Keratinocyte (primary cell): ENCODE measurements around the gene TPT1. TPM values are rescaled to one million over a fixed set of nuclear protein-coding genes. Genes with fewer than 3 reads are reported as not detected.

Experiments used
- DNase-seq: peaks from one replicate; pipeline ENCODE4 v3.0.0-alpha.2; 2011; ENCODE audit warnings: low read depth, missing footprints, low spot score
- FAIRE-seq: peaks from 2 replicates; lab custom pipeline; 2011; peaks lifted over from hg19 to GRCh38; lab: Jason Lieb, UNC
- H2AFZ ChIP-seq: 2 replicates; pipeline ENCODE4 v1.6.0; 2012; ENCODE audit warnings: low read length, control low read depth, inconsistent platforms; ENCODE audit not compliant: control insufficient read depth
- H3K27ac ChIP-seq: 2 replicates; pipeline ENCODE4 v1.5.1; 2011; ENCODE audit warnings: low read length; ENCODE audit not compliant: control insufficient read depth, insufficient read depth
- H3K27me3 ChIP-seq: 3 replicates; pipeline ENCODE4 v1.6.0; 2011; ENCODE audit warnings: low read length; ENCODE audit not compliant: control insufficient read depth, insufficient read depth; ENCODE audit errors: extremely low read depth
- H3K36me3 ChIP-seq, 2 experiments: 2 replicates in 1 of 2; 3 replicates in 1 of 2; pipeline ENCODE4 v1.5.1; 2011; ENCODE audit warnings: low read length in 2 of 2, mild to moderate bottlenecking in 1 of 2; ENCODE audit not compliant: control insufficient read depth in 2 of 2, insufficient read depth in 2 of 2; ENCODE audit errors: extremely low read depth in 1 of 2
- H3K4me1 ChIP-seq: 3 replicates; pipeline ENCODE4 v1.5.1; 2011; ENCODE audit warnings: low read length; ENCODE audit not compliant: control insufficient read depth, insufficient read depth; ENCODE audit errors: extremely low read depth
- H3K4me2 ChIP-seq: 3 replicates; pipeline ENCODE4 v1.6.0; 2011; ENCODE audit warnings: low read depth, low read length; ENCODE audit not compliant: control insufficient read depth, insufficient read depth; ENCODE audit errors: extremely low read depth
- H3K4me3 ChIP-seq, 3 experiments: fragments of 200-600 bp in 1 of 3; sonication (generic) in 1 of 3; 2 replicates in 2 of 3; 3 replicates in 1 of 3; pipeline ENCODE4 v1.5.1; 2011 to 2016; ENCODE audit warnings: low read length in 3 of 3, mild to moderate bottlenecking in 3 of 3, control low read depth in 2 of 3, inconsistent platforms in 1 of 3, low read depth in 1 of 3, mixed read lengths in 1 of 3, mixed run types in 1 of 3, moderate library complexity in 1 of 3; ENCODE audit not compliant: control insufficient read depth in 2 of 3, insufficient read depth in 2 of 3; ENCODE audit errors: extremely low read depth in 1 of 3
- H3K79me2 ChIP-seq: 2 replicates; pipeline ENCODE4 v1.6.0; 2012; ENCODE audit warnings: low read length; ENCODE audit not compliant: control insufficient read depth, insufficient read depth
- H3K9ac ChIP-seq: 3 replicates; pipeline ENCODE4 v1.6.0; 2011; ENCODE audit warnings: low read length; ENCODE audit not compliant: control insufficient read depth, insufficient read depth; ENCODE audit errors: extremely low read depth
- H3K9me1 ChIP-seq: 3 replicates; pipeline ENCODE4 v1.6.0; 2011; ENCODE audit warnings: low read length; ENCODE audit not compliant: control insufficient read depth, insufficient read depth; ENCODE audit errors: extremely low read depth
- H3K9me3 ChIP-seq: 2 replicates; pipeline ENCODE4 v1.5.1; 2012; ENCODE audit warnings: low read depth, low read length; ENCODE audit not compliant: control insufficient read depth
- H4K20me1 ChIP-seq: 3 replicates; pipeline ENCODE4 v1.6.0; 2011; ENCODE audit warnings: low read length; ENCODE audit not compliant: control insufficient read depth, insufficient read depth; ENCODE audit errors: extremely low read depth
- EZH2 ChIP-seq: IDR thresholded peaks from one replicate; pipeline ENCODE4 v1.6.1; 2012; ENCODE audit warnings: inconsistent platforms, mild to moderate bottlenecking, low read length, moderate library complexity
- dilution Hi-C: fragments of 300-500 bp; cut with MboI; formaldehyde crosslinking; loops from one replicate; pipeline ENCODE4 v1.7.0; 2020; ENCODE audit warnings: low sequenced_read_pairs; ENCODE audit not compliant: extremely low pct_ligation_motif_present
- polyA plus RNA-seq, 5 experiments: library from polyadenylated mRNA; depleted of rRNA in 3 of 5; stranded (reverse) in 3 of 5; stranded (forward) in 1 of 5; unstranded in 1 of 5; fragments of >200 nt; gene quantifications; 1 replicate in 1 of 5; 2 replicates in 3 of 5; 3 replicates in 1 of 5; pipeline versions ENCODE4 v1.2.1 to v1.2.3, GENCODE V29; 2011 to 2012; ENCODE audit warnings: missing spikeins in 2 of 5, low read depth in 1 of 5, low replicate concordance in 1 of 5
- TF ChIP-seq, protein P1 (sequence below), 3 experiments: IDR thresholded peaks in 1 of 3; conservative IDR thresholded peaks in 1 of 3; optimal IDR thresholded peaks in 1 of 3; 2 replicates in 2 of 3; 3 replicates in 1 of 3; pipeline versions ENCODE3 to v1.5.1; 2011; ENCODE audit warnings: low read length in 3 of 3, mild to moderate bottlenecking in 3 of 3, moderate library complexity in 2 of 3, control low read depth in 1 of 3, inconsistent platforms in 1 of 3; ENCODE audit not compliant: insufficient read depth in 2 of 3; ENCODE audit errors: extremely low read depth in 1 of 3

Gene TPT1
- polyA plus RNA-seq, 1 donor (not counting 4 experiments of a cell fraction or from before 2014, with no cell fraction given) = 8,174 TPM

DNA sequence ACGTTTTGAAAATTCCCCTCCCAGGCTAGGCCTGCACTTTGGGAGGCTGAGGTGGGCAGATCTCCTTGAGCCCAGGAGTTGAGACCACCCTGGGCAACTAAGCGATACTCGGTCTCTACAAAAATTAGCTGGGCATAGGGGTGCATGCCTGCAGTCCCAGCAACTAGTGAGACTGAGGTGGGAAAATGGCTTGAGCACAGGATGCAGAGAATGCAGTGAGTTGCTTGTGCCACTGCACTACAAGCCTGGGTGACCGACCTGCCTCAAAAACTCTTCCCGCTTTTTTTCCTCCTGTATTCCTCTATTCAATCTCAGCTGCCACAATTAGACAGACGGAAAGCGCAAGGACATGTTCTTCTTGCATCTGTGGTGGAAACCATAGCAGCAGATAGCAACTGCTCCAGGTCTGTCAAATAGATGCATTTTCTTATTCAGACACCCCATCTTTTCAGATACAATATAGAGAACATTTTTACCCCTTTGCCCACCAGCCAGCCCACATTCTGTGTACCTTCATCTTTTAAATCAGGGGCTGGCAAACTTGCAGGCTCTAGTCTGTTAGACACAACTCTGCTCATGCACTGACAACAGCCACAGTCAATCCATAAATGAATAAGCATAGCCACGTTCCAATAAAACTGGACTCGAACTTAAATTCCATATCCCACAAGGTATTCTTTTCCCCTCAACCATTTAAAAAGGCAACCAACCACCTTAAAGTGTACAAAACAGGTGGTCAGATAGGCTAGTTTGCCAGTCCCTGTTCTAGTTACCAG is 4.8 kb downstream of the TPT1 start:
- DNase-seq (no peak), FAIRE-seq (no peak)
- TF ChIP-seq, protein P1, sequence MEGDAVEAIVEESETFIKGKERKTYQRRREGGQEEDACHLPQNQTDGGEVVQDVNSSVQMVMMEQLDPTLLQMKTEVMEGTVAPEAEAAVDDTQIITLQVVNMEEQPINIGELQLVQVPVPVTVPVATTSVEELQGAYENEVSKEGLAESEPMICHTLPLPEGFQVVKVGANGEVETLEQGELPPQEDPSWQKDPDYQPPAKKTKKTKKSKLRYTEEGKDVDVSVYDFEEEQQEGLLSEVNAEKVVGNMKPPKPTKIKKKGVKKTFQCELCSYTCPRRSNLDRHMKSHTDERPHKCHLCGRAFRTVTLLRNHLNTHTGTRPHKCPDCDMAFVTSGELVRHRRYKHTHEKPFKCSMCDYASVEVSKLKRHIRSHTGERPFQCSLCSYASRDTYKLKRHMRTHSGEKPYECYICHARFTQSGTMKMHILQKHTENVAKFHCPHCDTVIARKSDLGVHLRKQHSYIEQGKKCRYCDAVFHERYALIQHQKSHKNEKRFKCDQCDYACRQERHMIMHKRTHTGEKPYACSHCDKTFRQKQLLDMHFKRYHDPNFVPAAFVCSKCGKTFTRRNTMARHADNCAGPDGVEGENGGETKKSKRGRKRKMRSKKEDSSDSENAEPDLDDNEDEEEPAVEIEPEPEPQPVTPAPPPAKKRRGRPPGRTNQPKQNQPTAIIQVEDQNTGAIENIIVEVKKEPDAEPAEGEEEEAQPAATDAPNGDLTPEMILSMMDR (optimal IDR thresholded peaks at IDR 0.05 in 1 of 3, IDR thresholded peaks at IDR 0.05 in 1 of 3, conservative IDR thresholded peaks at IDR 0.05 in 1 of 3; ENCODE audit: extremely low read depth in 1 of 3, insufficient read depth in 2 of 3, low read length in 3 of 3) = no peak
- no peak for TF ChIP-seq EZH2
- H3K4me1 ChIP-seq = peaks cover 78% of the 10 kb centered on the region
- H3K27ac ChIP-seq = no peak overlapping the region
- H3K4me3 ChIP-seq = no peak overlapping the region
- H3K9me1 ChIP-seq = peaks cover 8% of the 10 kb centered on the region
- dilution Hi-C loops = no loop called here
- peak overlapping the region; percentile 3 for H3K4me2 ChIP-seq
- H3K36me3 ChIP-seq = peaks cover 30 to 53% of the 10 kb centered on the region in 2 experiments
- H4K20me1 ChIP-seq = peaks cover 68% of the 10 kb centered on the region
- no peaks in the 10 kb centered on the region for H3K9me3 ChIP-seq
- H3K9ac ChIP-seq = no peak overlapping the region
- no peak overlapping the region for H2AFZ ChIP-seq
- H3K79me2 ChIP-seq = peaks cover 51% of the 10 kb centered on the region
- H3K27me3 ChIP-seq = no peaks in the 10 kb centered on the region

- H3K79me2 ChIP-seq = peaks cover 47% of the 10 kb centered on the region
- H3K9me1 ChIP-seq = peaks cover 8% of the 10 kb centered on the region
- dilution Hi-C loops = no loop called here
- no peak overlapping the region for H3K4me3 ChIP-seq
- peaks cover 79% of the 10 kb centered on the region for H3K4me1 ChIP-seq
- no peaks in the 10 kb centered on the region for H3K9me3 ChIP-seq
- H3K27me3 ChIP-seq = no peaks in the 10 kb centered on the region
- peaks cover 30 to 53% of the 10 kb centered on the region in 2 experiments for H3K36me3 ChIP-seq
- H2AFZ ChIP-seq = no peak overlapping the region
- no peak for DNase-seq
- peaks cover 68% of the 10 kb centered on the region for H4K20me1 ChIP-seq
- FAIRE-seq = no peak
- H3K9ac ChIP-seq = no peak overlapping the region
- no peak overlapping the region for H3K4me2 ChIP-seq
- H3K27ac ChIP-seq = no peak overlapping the region
- TF ChIP-seq, protein P1 (optimal IDR thresholded peaks at IDR 0.05 in 1 of 3, IDR thresholded peaks at IDR 0.05 in 1 of 3, conservative IDR thresholded peaks at IDR 0.05 in 1 of 3; ENCODE audit: extremely low read depth in 1 of 3, insufficient read depth in 2 of 3, low read length in 3 of 3) = no peak
- TF ChIP-seq EZH2 = no peak
Observed at GRCh38 chr13:45335397-45336024, 5.5 kb downstream of the TPT1 start.
